GM12878 (cell line): ENCODE measurements around the gene SCN4A. TPM values are rescaled to one million over a fixed set of nuclear protein-coding genes. Genes with fewer than 3 reads are reported as not detected.

Experiments
- ATAC-seq: fragments of 200-7000 bp; cut with Tn5 transposase; 3 replicates; pipeline ENCODE4 v1.9.1; 2020; ENCODE audit warnings: mild to moderate bottlenecking, moderate library complexity
- BruUV-seq: library from RNA; stranded (reverse); fragments of 400-500 nt; replicated peaks from 2 replicates; lab custom pipeline; 2021; lab: Mats Ljungman, UMichigan
- CTCF ChIA-PET: fragments of 300-600 bp; sonication (Branson Sonifier 250); formaldehyde crosslinking; extraction: SDS; loops from one replicate; lab custom pipeline; 2021; ENCODE audit warnings: inconsistent platforms; lab: Yijun Ruan, JAX
- POLR2A ChIA-PET: fragments of 350-600 bp; formaldehyde crosslinking; extraction: SDS; loops from one replicate; lab custom pipeline; 2021; ENCODE audit warnings: inconsistent platforms; lab: Charles Lee
- RAD21 ChIA-PET: fragments of 300-600 bp; sonication (Branson Sonifier 250); formaldehyde crosslinking; loops from one replicate; lab custom pipeline; 2023; ENCODE audit warnings: antibody characterized with exemption; ENCODE audit not compliant: unreplicated experiment; lab: Charles Lee
- SMC1A ChIA-PET: fragments of 300-600 bp; sonication (Branson Sonifier 250); formaldehyde crosslinking; loops from one replicate; lab custom pipeline; 2023; ENCODE audit not compliant: unreplicated experiment, uncharacterized antibody; lab: Charles Lee
- DNase-seq: peaks from one replicate; pipeline ENCODE4 v3.0.0-alpha.2; 2011; ENCODE audit warnings: low read depth, low spot score
- FAIRE-seq: peaks from 3 replicates; lab custom pipeline; 2011; peaks lifted over from hg19 to GRCh38; lab: Jason Lieb, UNC
- H2AFZ ChIP-seq: 2 replicates; pipeline ENCODE4 v1.6.0; 2011; ENCODE audit warnings: low read depth, low read length, control low read depth; ENCODE audit not compliant: control insufficient read depth
- H3K27ac ChIP-seq: 2 replicates; pipeline ENCODE4 v1.5.1; 2011; ENCODE audit warnings: control low read depth; ENCODE audit not compliant: control insufficient read depth, insufficient read depth
- H3K27me3 ChIP-seq, 2 experiments: replicated peaks in 1 of 2; 2 replicates each; pipeline versions ENCODE4 v1.6.0 to v1.6.1; 2011; ENCODE audit warnings: low read length in 1 of 2; ENCODE audit not compliant: control insufficient read depth in 2 of 2, insufficient read depth in 2 of 2
- H3K36me3 ChIP-seq, 2 experiments: 2 replicates each; pipeline ENCODE4 v1.5.1; 2011; ENCODE audit warnings: low read length in 1 of 2; ENCODE audit not compliant: control insufficient read depth in 2 of 2, insufficient read depth in 2 of 2
- H3K4me1 ChIP-seq: 2 replicates; pipeline ENCODE4 v1.6.1; 2011; ENCODE audit warnings: mild to moderate bottlenecking, low read length, moderate library complexity, mixed read lengths; ENCODE audit not compliant: control insufficient read depth, insufficient read depth
- H3K4me2 ChIP-seq: 2 replicates; pipeline ENCODE4 v1.6.0; 2011; ENCODE audit warnings: control low read depth; ENCODE audit not compliant: control insufficient read depth, insufficient read depth
- H3K4me3 ChIP-seq: fragments of 200-600 bp; sonication (generic); 2 replicates; pipeline ENCODE4 v1.5.1; 2016
- H3K79me2 ChIP-seq: 2 replicates; pipeline ENCODE4 v1.6.0; 2011; ENCODE audit warnings: low read length; ENCODE audit not compliant: control insufficient read depth, insufficient read depth
- H3K9ac ChIP-seq: 2 replicates; pipeline ENCODE4 v1.8.0; 2011; ENCODE audit warnings: low read length, control low read depth, mixed read lengths; ENCODE audit not compliant: control insufficient read depth, insufficient read depth
- H3K9me3 ChIP-seq: replicated peaks from 3 replicates; pipeline ENCODE4 v1.5.1; 2011; ENCODE audit warnings: mild to moderate bottlenecking, low read length; ENCODE audit not compliant: control insufficient read depth, insufficient read depth
- H4K20me1 ChIP-seq: 2 replicates; pipeline ENCODE4 v1.6.0; 2011; ENCODE audit not compliant: control insufficient read depth, insufficient read depth
- EP300 ChIP-seq, 2 experiments: fragments of 150-350 bp in 1 of 2; IDR thresholded peaks; 2 replicates each; pipeline ENCODE4 v1.6.1; 2011 to 2012; ENCODE audit warnings: low read depth in 2 of 2, low read length in 2 of 2, borderline replicate concordance in 1 of 2, improper control_type of control experiment in 1 of 2, inconsistent platforms in 1 of 2; ENCODE audit not compliant: control insufficient read depth in 1 of 2
- EZH2 ChIP-seq: IDR thresholded peaks from 2 replicates; pipeline ENCODE4 v1.6.1; 2012; ENCODE audit warnings: low read depth, mild to moderate bottlenecking, control low read depth, inconsistent platforms, low read length, borderline replicate concordance; ENCODE audit not compliant: control insufficient read depth
- FOS ChIP-seq: IDR thresholded peaks from 3 replicates; pipeline ENCODE4 v1.6.1; 2011; ENCODE audit warnings: borderline replicate concordance; ENCODE audit not compliant: insufficient read length; ENCODE audit errors: extremely low read depth
- KLF5 ChIP-seq: fragments of 450-650 bp; IDR thresholded peaks from 2 replicates; pipeline ENCODE4 v1.6.1; 2014; ENCODE audit warnings: mild to moderate bottlenecking; ENCODE audit not compliant: partially characterized antibody
- MEF2B ChIP-seq: fragments of 450-650 bp; IDR thresholded peaks from 2 replicates; pipeline ENCODE4 v1.6.1; 2018; ENCODE audit warnings: mild to moderate bottlenecking, moderate library complexity; ENCODE audit not compliant: partially characterized antibody, poor library complexity, severe bottlenecking
- RUNX3 ChIP-seq: IDR thresholded peaks from 2 replicates; pipeline ENCODE4 v1.6.1; 2012; ENCODE audit warnings: low read length, inconsistent platforms
- TCF3 ChIP-seq: IDR thresholded peaks from 2 replicates; pipeline ENCODE4 v1.6.1; 2012; ENCODE audit warnings: low read depth, mild to moderate bottlenecking, low read length, borderline replicate concordance; ENCODE audit not compliant: insufficient read depth
- WRNIP1 ChIP-seq: IDR thresholded peaks from 2 replicates; pipeline ENCODE4 v1.6.1; 2011; ENCODE audit warnings: low read depth, low read length, improper control_type of control experiment, borderline replicate concordance
- ZNF217 ChIP-seq: fragments of 450-650 bp; IDR thresholded peaks from 2 replicates; pipeline ENCODE4 v1.6.1; 2017; ENCODE audit warnings: antibody characterized with exemption, mild to moderate bottlenecking
- ZNF24 ChIP-seq: fragments of 450-650 bp; IDR thresholded peaks from 2 replicates; pipeline ENCODE4 v1.6.1; 2017; ENCODE audit warnings: antibody characterized with exemption, mild to moderate bottlenecking
- WGBS: methylation state at CpG from one replicate; pipeline ENCODE4 v1.1.6; 2016; ENCODE audit warnings: low lambda C conversion rate; ENCODE audit not compliant: insufficient replicate concordance, insufficient coverage; ENCODE audit errors: missing lambda C conversion rate; 5-methylcytosine and 5-hydroxymethylcytosine counted together
- in situ Hi-C: fragments of 300-500 bp; cut with MboI; formaldehyde crosslinking; loops from 9 replicates; pipeline ENCODE4 v1.14.3; 2018; ENCODE audit warnings: mixed read lengths
- intact Hi-C: fragments of 100-400 bp; cut with micrococcal nuclease; formaldehyde crosslinking; loops from one replicate; pipeline ENCODE4 v1.14.2; 2022; ENCODE audit not compliant: unreplicated experiment
- polyA plus RNA-seq, 11 experiments: library from polyadenylated mRNA; depleted of rRNA in 4 of 11; unstranded in 6 of 11; stranded (reverse) in 5 of 11; fragments of >200 nt; fragmentation: Nextera tagmentation in 4 of 11; fragmentation: Illumina TruSeq in 1 of 11; extraction: Ambion mirVana in 4 of 11; extraction: Trizol in 1 of 11; gene quantifications; 1 replicate in 1 of 11; 2 replicates in 10 of 11; pipeline versions ENCODE4 v1.2.1 to v1.2.3, GENCODE V29; 2011 to 2016; ENCODE audit warnings: inconsistent platforms in 2 of 11, missing spikeins in 2 of 11, low read depth in 1 of 11
- total RNA-seq, 4 experiments: library from RNA; depleted of rRNA in 3 of 4; stranded (reverse); fragments of >200 nt in 3 of 4; fragmentation: Illumina TruSeq in 1 of 4; extraction: Trizol in 1 of 4; gene quantifications; 2 replicates each; pipeline versions ENCODE4 v1.2.1 to v1.2.3, GENCODE V29; 2013 to 2021

SCN4A gene
- total and polyA plus RNA-seq, 10 of the 15 experiments (the other 5 are each of a cell fraction or from before 2014, with no cell fraction given), result under 0.01 to 0.15 (median 0.07) TPM; not detected in 4

- H3K79me2 ChIP-seq, result peaks cover 2% of the 10 kb centered on the region; the same call in 1 of the 2 replicates
- no TSS peak for BruUV-seq
- H3K9ac ChIP-seq, result no peak overlapping the region
- H3K4me2 ChIP-seq, result no peak overlapping the region
- H3K4me3 ChIP-seq, result no peak overlapping the region
- H3K27ac ChIP-seq, result no peak overlapping the region
- intact Hi-C loops, result no loop called here
- no peaks in the 10 kb centered on the region for H4K20me1 ChIP-seq
- 83% methylated on average over 6 of the region's 6 CpGs for WGBS
- TF ChIP-seq FOS (no peak), KLF5 (no peak), WRNIP1 (no peak), TCF3 (no peak), MEF2B (no peak), RUNX3 (no peak), ZNF217 (no peak), EZH2 (no peak), EP300 (IDR thresholded peaks at IDR 0.05; ENCODE audit: borderline replicate concordance in 1 of 2, control insufficient read depth in 1 of 2, low read depth in 2 of 2, low read length in 2 of 2) (no peak), ZNF24 (no peak)
- in situ Hi-C loops, result no loop called here
- RAD21 ChIA-PET, result interaction anchor here (1.0 kb wide), 1 partner anchor 18 kb away, joined by 3 read pairs; no protein-coding TSS in a partner anchor
- H3K36me3 ChIP-seq, result no peaks in the 10 kb centered on the region
- DNase-seq, result no peak
- peaks cover 11% of the 10 kb centered on the region for H3K4me1 ChIP-seq
- CTCF ChIA-PET, result interaction anchor here (0.9 to 1.9 kb wide), 4 partner anchors 9 to 79 kb away, joined by 3 to 9 read pairs (median 4); no protein-coding TSS in a partner anchor
- POLR2A ChIA-PET, result interaction anchor here (0.6 to 1.2 kb wide), 3 partner anchors 42 to 410 kb away, joined by 3 to 5 read pairs (median 3); partner anchors contain the start of gene ICAM2
- no peak overlapping the region for H2AFZ ChIP-seq
- no peak for FAIRE-seq
- no peaks in the 10 kb centered on the region for H3K9me3 ChIP-seq
- ATAC-seq, result no peak
- SMC1A ChIA-PET, result interaction anchor here (0.8 to 1.3 kb wide), 3 partner anchors 8 to 16 kb away, joined by 3 to 5 read pairs (median 5); no protein-coding TSS in a partner anchor
- H3K27me3 ChIP-seq, result no peaks in the 10 kb centered on the region
Observed at GRCh38 chr17:63937319-63937718, 35.4 kb downstream of the SCN4A start.
